OCI-LY3 (cell line): ENCODE measurements around the gene AMER3.
A peak's percentile ranks its signal among the peaks of the same experiment; 100 is the strongest.

Experiments used
- H2AFZ ChIP-seq: fragments of 200-600, 300-600 bp; shearing (Covaris generic); 2 replicates; pipeline ENCODE4 v1.6.0; 2014; ENCODE audit warnings: antibody characterized with exemption, low read depth, low read length
- H3K27ac ChIP-seq: fragments of 200-600, 300-600 bp; sonication (generic); 2 replicates; pipeline ENCODE4 v1.5.1; 2014; ENCODE audit warnings: mild to moderate bottlenecking, low read length, moderate library complexity, mixed read lengths
- H3K27me3 ChIP-seq: fragments of 200-600, 300-600 bp; sonication (generic); 2 replicates; pipeline ENCODE4 v1.6.1; 2014; ENCODE audit warnings: low read depth, low read length, mixed read lengths
- H3K36me3 ChIP-seq: fragments of 200-600, 300-600 bp; sonication (generic); replicated peaks from 2 replicates; pipeline ENCODE3; 2014; ENCODE audit warnings: low read depth, low read length, mixed read lengths
- H3K4me1 ChIP-seq: fragments of 300-600, 200-600 bp; sonication (generic); 2 replicates; pipeline ENCODE4 v1.6.1; 2014; ENCODE audit warnings: low read length, mixed read lengths
- H3K4me2 ChIP-seq: fragments of 200-600, 300-600 bp; sonication (generic); 2 replicates; pipeline ENCODE4 v1.6.1; 2014; ENCODE audit warnings: low read length, mixed read lengths
- H3K4me3 ChIP-seq: fragments of 300-600, 200-600 bp; sonication (generic); 2 replicates; pipeline ENCODE4 v1.5.1; 2014; ENCODE audit warnings: antibody characterized with exemption, mild to moderate bottlenecking, low read length, moderate library complexity
- H3K79me2 ChIP-seq: fragments of 300-600, 200-600 bp; shearing (Covaris generic); 2 replicates; pipeline ENCODE4 v1.6.1; 2014; ENCODE audit warnings: mild to moderate bottlenecking, low read length, mixed read lengths
- H3K9ac ChIP-seq: fragments of 300-600, 200-600 bp; shearing (Covaris generic); 2 replicates; pipeline ENCODE4 v1.6.0; 2014; ENCODE audit warnings: mild to moderate bottlenecking, low read length, moderate library complexity
- H3K9me3 ChIP-seq: fragments of 200-600, 300-600 bp; shearing (Covaris generic); 2 replicates; pipeline ENCODE4 v1.6.1; 2014; ENCODE audit warnings: low read length, mixed read lengths; ENCODE audit not compliant: insufficient read depth
- H4K20me1 ChIP-seq: fragments of 200-600, 300-600 bp; sonication (generic); 2 replicates; pipeline ENCODE4 v1.6.1; 2016; ENCODE audit warnings: low read length, mixed read lengths; ENCODE audit not compliant: insufficient read depth
- CTCF ChIP-seq: fragments of 200-600, 300-600 bp; sonication (generic); IDR thresholded peaks from 2 replicates; pipeline ENCODE4 v1.5.1; 2014; ENCODE audit warnings: antibody characterized with exemption, low read length, low read depth
- EZH2phosphoT487 ChIP-seq: fragments of 200-600 bp; shearing (Covaris generic); IDR thresholded peaks from 2 replicates; pipeline ENCODE4 v1.6.1; 2018; ENCODE audit warnings: antibody characterized with exemption, mixed run types, low read depth

Gene AMER3

GRCh38 chr2:130790312-130790711, 35.0 kb downstream of the AMER3 start:
- no peak for TF ChIP-seq EZH2phosphoT487
- TF ChIP-seq CTCF: no peak
- H3K27ac ChIP-seq: no peak overlapping the region

GRCh38 chr2:130790804-130791616, 35.7 kb downstream of the AMER3 start:
- Histone ChIP-seq H4K20me1 (no peaks in the 10 kb centered on the region), H3K9me3 (no peaks in the 10 kb centered on the region)
- TF ChIP-seq CTCF: no peak
- TF ChIP-seq EZH2phosphoT487: no peak

More at GRCh38 chr2:130790312-130790711, 35.0 kb downstream of the AMER3 start:
- Histone ChIP-seq H4K20me1 (no peaks in the 10 kb centered on the region), H3K27me3 (no peaks in the 10 kb centered on the region), H3K4me3 (no peak overlapping the region), H3K4me2 (no peak overlapping the region), H3K36me3 (no peaks in the 10 kb centered on the region), H3K9ac (no peak overlapping the region), H3K4me1 (peaks cover 10% of the 10 kb centered on the region; the same call in 1 of the 2 replicates), H3K9me3 (no peaks in the 10 kb centered on the region), H2AFZ (no peak overlapping the region), H3K79me2 (no peaks in the 10 kb centered on the region)

DNA sequence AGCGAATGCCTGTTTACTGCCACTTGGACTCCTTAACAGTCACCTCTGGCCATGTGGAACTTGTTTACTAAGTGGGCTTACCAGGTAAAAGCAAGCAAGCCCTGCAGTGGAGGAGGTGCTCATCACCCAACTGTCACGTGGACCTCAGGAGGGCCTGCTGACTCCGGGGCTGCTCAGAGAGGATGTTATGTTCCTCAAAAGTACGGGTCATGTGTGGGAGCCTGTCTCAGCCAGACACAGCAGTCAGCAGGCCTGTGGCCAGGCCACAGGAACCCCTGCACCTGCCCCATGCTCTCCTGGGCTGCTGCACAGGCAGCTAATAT, 36.2 kb downstream of the AMER3 start:
- Histone ChIP-seq H3K36me3 (no peaks in the 10 kb centered on the region), H4K20me1 (no peaks in the 10 kb centered on the region), H3K9me3 (no peaks in the 10 kb centered on the region), H3K4me1 (peaks cover 10% of the 10 kb centered on the region; the same call in 1 of the 2 replicates), H2AFZ (peak overlapping the region; percentile 52; the same call in 1 of the 2 replicates), H3K27ac (no peak overlapping the region), H3K27me3 (no peaks in the 10 kb centered on the region), H3K9ac (no peak overlapping the region), H3K79me2 (no peaks in the 10 kb centered on the region), H3K4me3 (no peak overlapping the region), H3K4me2 (no peak overlapping the region)
- TF ChIP-seq CTCF (no peak), EZH2phosphoT487 (no peak)

More at GRCh38 chr2:130790804-130791616, 35.7 kb downstream of the AMER3 start:
- no peak overlapping the region for H3K4me2 ChIP-seq
- H3K9ac ChIP-seq: no peak overlapping the region
- no peaks in the 10 kb centered on the region for H3K79me2 ChIP-seq
- H3K4me1 ChIP-seq: peaks cover 10% of the 10 kb centered on the region; the same call in 1 of the 2 replicates
- peak overlapping the region; percentile 52; the same call in 1 of the 2 replicates for H2AFZ ChIP-seq
- no peak overlapping the region for H3K4me3 ChIP-seq
- H3K36me3 ChIP-seq: no peaks in the 10 kb centered on the region
- H3K27ac ChIP-seq: no peak overlapping the region
- no peaks in the 10 kb centered on the region for H3K27me3 ChIP-seq

DNA sequence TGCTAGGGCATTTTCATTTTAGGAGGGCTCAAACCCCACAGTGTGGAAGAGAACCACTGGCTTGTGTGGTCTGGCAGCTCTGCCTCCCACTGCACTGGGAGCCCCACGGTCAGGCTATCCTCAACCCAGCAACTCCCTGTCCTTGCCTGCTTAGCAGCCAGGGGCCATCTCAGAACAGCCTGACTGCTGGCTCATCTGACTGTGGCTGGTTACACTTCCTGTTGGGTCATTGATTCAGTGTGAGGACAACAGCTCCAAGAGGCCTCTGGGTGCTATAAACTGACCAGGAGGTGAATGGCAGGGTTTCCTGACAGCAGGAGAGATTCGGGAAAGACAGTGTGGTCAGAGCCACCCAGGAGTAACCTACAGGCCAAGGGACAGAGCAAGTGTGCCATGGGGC, 40.1 kb downstream of the AMER3 start:
- Histone ChIP-seq H3K79me2 (no peaks in the 10 kb centered on the region), H3K27me3 (no peaks in the 10 kb centered on the region), H3K9ac (no peak overlapping the region), H4K20me1 (no peaks in the 10 kb centered on the region), H3K36me3 (no peaks in the 10 kb centered on the region), H3K4me3 (no peak overlapping the region), H3K27ac (no peak overlapping the region), H3K4me1 (peaks cover 10% of the 10 kb centered on the region; the same call in 1 of the 2 replicates), H2AFZ (no peak overlapping the region), H3K4me2 (no peak overlapping the region), H3K9me3 (no peaks in the 10 kb centered on the region)
- TF ChIP-seq EZH2phosphoT487 (no peak), CTCF (no peak)
